Glutamatergic neuron (in vitro differentiated cells): ENCODE results near the gene GDPD5. TPM values are rescaled to one million over a fixed set of nuclear protein-coding genes. Genes with fewer than 3 reads are reported as not detected.
A peak's percentile ranks its signal among the peaks of the same experiment; 100 is the strongest.

Source experiments
- DNase-seq: peaks from one replicate; pipeline ENCODE4 v3.0.0; 2022
- H3K27ac Mint-ChIP-seq: one replicate; pipeline ENCODE4 v1.8.0; 2020; ENCODE audit warnings: mild to moderate bottlenecking, mixed read lengths, inconsistent platforms; ENCODE audit not compliant: unreplicated experiment
- H3K27me3 Mint-ChIP-seq: one replicate; pipeline ENCODE4 v1.8.0; 2020; ENCODE audit warnings: mild to moderate bottlenecking, moderate library complexity, mixed read lengths, inconsistent platforms; ENCODE audit not compliant: unreplicated experiment
- H3K36me3 Mint-ChIP-seq: one replicate; pipeline ENCODE4 v1.8.0; 2020; ENCODE audit warnings: mild to moderate bottlenecking, mixed read lengths, inconsistent platforms; ENCODE audit not compliant: unreplicated experiment
- H3K4me1 Mint-ChIP-seq: one replicate; pipeline ENCODE4 v1.8.0; 2020; ENCODE audit warnings: mild to moderate bottlenecking, low read depth, mixed read lengths, inconsistent platforms; ENCODE audit not compliant: unreplicated experiment
- H3K4me3 Mint-ChIP-seq: one replicate; pipeline ENCODE4 v1.8.0; 2020; ENCODE audit warnings: mild to moderate bottlenecking, mixed read lengths, inconsistent platforms; ENCODE audit not compliant: unreplicated experiment
- H3K9me3 Mint-ChIP-seq: one replicate; pipeline ENCODE4 v1.8.0; 2020; ENCODE audit warnings: mild to moderate bottlenecking, moderate library complexity, mixed read lengths, inconsistent platforms; ENCODE audit not compliant: unreplicated experiment
- CTCF ChIP-seq: fragments of 200-600 bp; sonication (generic); IDR thresholded peaks from one replicate; pipeline ENCODE4 v1.5.0; 2021; ENCODE audit not compliant: partially characterized antibody, unreplicated experiment
- total RNA-seq: library from RNA; stranded (reverse); fragmentation: NEBNext Ultra II Directional; extraction: Animal tissue kit (Norgen Biotek cat#: 25700); gene quantifications from one replicate; pipeline ENCODE4 v1.2.1, GENCODE V29; 2021; ENCODE audit not compliant: unreplicated experiment

GDPD5 gene
- total RNA-seq, 1 donor from 2014 or later = 147 TPM

- no peak overlapping the region for H3K4me3 Mint-ChIP-seq
Observed at GRCh38 chr11:75507571-75507970, 18.2 kb downstream of the GDPD5 start.

GRCh38 chr11:75506827-75507226 lies 18.9 kb downstream of the GDPD5 start:
- Mint-ChIP-seq H3K36me3 (peaks cover 6% of the 10 kb centered on the region), H3K27me3 (peaks cover 8% of the 10 kb centered on the region), H3K4me3 (peak overlapping the region; percentile 58), H3K9me3 (peaks cover 11% of the 10 kb centered on the region), H3K27ac (peak overlapping the region; percentile 95), H3K4me1 (peaks cover 36% of the 10 kb centered on the region)
- no peak for DNase-seq
- no peak for TF ChIP-seq CTCF

More at GRCh38 chr11:75507571-75507970, 18.2 kb downstream of the GDPD5 start:
- H3K9me3 Mint-ChIP-seq = peaks cover 7% of the 10 kb centered on the region
- H3K27ac Mint-ChIP-seq = peak overlapping the region; percentile 64
- TF ChIP-seq CTCF = no peak
- H3K4me1 Mint-ChIP-seq = peaks cover 42% of the 10 kb centered on the region
- H3K27me3 Mint-ChIP-seq = peaks cover 9% of the 10 kb centered on the region
- no peaks in the 10 kb centered on the region for H3K36me3 Mint-ChIP-seq
- no peak for DNase-seq

- peak; percentile 48 for DNase-seq
- Mint-ChIP-seq H3K27me3 (peaks cover 4% of the 10 kb centered on the region), H3K9me3 (peaks cover 15% of the 10 kb centered on the region), H3K4me3 (peak overlapping the region; percentile 58), H3K36me3 (peaks cover 6% of the 10 kb centered on the region), H3K27ac (peak overlapping the region; percentile 95), H3K4me1 (peaks cover 33% of the 10 kb centered on the region)
- no peak for TF ChIP-seq CTCF
Observed at GRCh38 chr11:75505916-75506692, 19.6 kb downstream of the GDPD5 start.

- H3K27me3 Mint-ChIP-seq = peaks cover 9% of the 10 kb centered on the region
- TF ChIP-seq CTCF = no peak
- peaks cover 6% of the 10 kb centered on the region for H3K36me3 Mint-ChIP-seq
- peaks cover 27% of the 10 kb centered on the region for H3K4me1 Mint-ChIP-seq
- H3K4me3 Mint-ChIP-seq = peak overlapping the region; percentile 30
- no peak overlapping the region for H3K27ac Mint-ChIP-seq
- DNase-seq = no peak
- peaks cover 21% of the 10 kb centered on the region for H3K9me3 Mint-ChIP-seq
Observed at GRCh38 chr11:75504501-75504900, 21.2 kb downstream of the GDPD5 start.

- H3K27me3 Mint-ChIP-seq = peaks cover 13% of the 10 kb centered on the region
- H3K4me3 Mint-ChIP-seq = no peak overlapping the region
- no peak overlapping the region for H3K27ac Mint-ChIP-seq
- no peak for TF ChIP-seq CTCF
- peaks cover 21% of the 10 kb centered on the region for H3K9me3 Mint-ChIP-seq
- no peak for DNase-seq
- H3K36me3 Mint-ChIP-seq = peaks cover 6% of the 10 kb centered on the region
- H3K4me1 Mint-ChIP-seq = peaks cover 27% of the 10 kb centered on the region
Observed at GRCh38 chr11:75503531-75504099, 22.1 kb downstream of the GDPD5 start.
